Peyer's patch (tissue), 4 donors: Measurements from ENCODE around the gene SMCO2. TPM values are rescaled to one million over a fixed set of nuclear protein-coding genes. Genes with fewer than 3 reads are reported as not detected.

Experiments used
- DNase-seq, 3 donors: peaks; one replicate each; pipeline ENCODE4 v3.0.0-alpha.2; 2017 to 2019
- H3K27ac ChIP-seq, 4 donors: fragments of 200-600 bp; sonication (generic); one replicate each; pipeline ENCODE4 v1.5.1; 2016 to 2019
- H3K27me3 ChIP-seq, 2 donors: fragments of 200-600 bp; sonication (generic); one replicate each; pipeline ENCODE4 v1.5.1; 2019
- H3K36me3 ChIP-seq, 3 donors: fragments of 200-600 bp; sonication (generic); one replicate each; pipeline ENCODE4 v1.5.1; 2016 to 2019
- H3K4me1 ChIP-seq, 4 donors: fragments of 200-600 bp; sonication (generic); one replicate each; pipeline ENCODE4 v1.5.1; 2016 to 2019
- H3K4me3 ChIP-seq, 4 donors: fragments of 200-600 bp; sonication (generic); 1 replicate in 3 of 4; 2 replicates in 1 of 4; pipeline ENCODE4 v1.5.1; 2016 to 2019; ENCODE audit warnings: mild to moderate bottlenecking in 1 of 4
- H3K9me3 ChIP-seq, 4 donors: fragments of 200-600 bp; sonication (generic); one replicate each; pipeline ENCODE4 v1.5.1; 2016 to 2019; ENCODE audit warnings: mild to moderate bottlenecking in 1 of 4
- POLR2A ChIP-seq, 2 donors: fragments of 450-650 bp; IDR thresholded peaks; one replicate each; pipeline ENCODE4 v1.5.1; 2017; ENCODE audit warnings: antibody characterized with exemption in 2 of 2, mild to moderate bottlenecking in 2 of 2, moderate library complexity in 2 of 2
- total RNA-seq, 4 donors: library from RNA; depleted of rRNA; stranded (reverse); fragments of >200 nt; gene quantifications; one replicate each; pipeline ENCODE4 v1.1.0, GENCODE V29; 2016
- TF ChIP-seq, protein P1 (sequence below), 6 experiments: fragments of 450-650 bp in 4 of 6; fragments of 200-600 bp in 2 of 6; sonication (generic) in 1 of 6; IDR thresholded peaks; one replicate each; pipeline ENCODE4 v1.5.1; 2017 to 2019; ENCODE audit warnings: antibody characterized with exemption in 6 of 6, mild to moderate bottlenecking in 3 of 6, moderate library complexity in 1 of 6

SMCO2 gene
- total RNA-seq, 4 donors from 2014 or later = not detected

DNA sequence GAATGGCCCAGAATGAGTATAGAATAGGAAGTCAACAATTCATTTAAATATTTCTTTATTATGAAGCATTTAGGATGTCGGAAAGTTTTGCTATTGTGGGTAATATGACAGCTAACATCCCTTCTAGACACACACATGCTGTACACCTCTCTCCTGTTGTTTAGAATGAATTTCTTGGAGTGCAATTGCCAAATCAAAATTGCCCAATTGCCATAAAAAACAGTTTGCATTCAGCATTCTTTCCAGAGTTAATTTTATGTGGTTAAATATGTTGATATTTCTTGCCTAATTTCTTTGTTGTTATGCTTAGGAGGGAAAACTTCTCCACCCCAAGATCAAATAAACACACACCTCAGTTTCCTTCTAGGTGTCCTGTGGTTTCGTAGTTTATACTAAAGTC is 16.9 kb upstream of the SMCO2 start:
- Histone ChIP-seq H3K27me3 (no peaks in the 10 kb centered on the region), H3K27ac (no peak overlapping the region), H3K9me3 (no peaks in the 10 kb centered on the region), H3K36me3 (no peaks in the 10 kb centered on the region), H3K4me1 (no peaks in the 10 kb centered on the region), H3K4me3 (no peak overlapping the region)
- TF ChIP-seq, protein P1, sequence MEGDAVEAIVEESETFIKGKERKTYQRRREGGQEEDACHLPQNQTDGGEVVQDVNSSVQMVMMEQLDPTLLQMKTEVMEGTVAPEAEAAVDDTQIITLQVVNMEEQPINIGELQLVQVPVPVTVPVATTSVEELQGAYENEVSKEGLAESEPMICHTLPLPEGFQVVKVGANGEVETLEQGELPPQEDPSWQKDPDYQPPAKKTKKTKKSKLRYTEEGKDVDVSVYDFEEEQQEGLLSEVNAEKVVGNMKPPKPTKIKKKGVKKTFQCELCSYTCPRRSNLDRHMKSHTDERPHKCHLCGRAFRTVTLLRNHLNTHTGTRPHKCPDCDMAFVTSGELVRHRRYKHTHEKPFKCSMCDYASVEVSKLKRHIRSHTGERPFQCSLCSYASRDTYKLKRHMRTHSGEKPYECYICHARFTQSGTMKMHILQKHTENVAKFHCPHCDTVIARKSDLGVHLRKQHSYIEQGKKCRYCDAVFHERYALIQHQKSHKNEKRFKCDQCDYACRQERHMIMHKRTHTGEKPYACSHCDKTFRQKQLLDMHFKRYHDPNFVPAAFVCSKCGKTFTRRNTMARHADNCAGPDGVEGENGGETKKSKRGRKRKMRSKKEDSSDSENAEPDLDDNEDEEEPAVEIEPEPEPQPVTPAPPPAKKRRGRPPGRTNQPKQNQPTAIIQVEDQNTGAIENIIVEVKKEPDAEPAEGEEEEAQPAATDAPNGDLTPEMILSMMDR (IDR thresholded peaks at IDR 0.05) = no peak
- no peak for TF ChIP-seq POLR2A (IDR thresholded peaks at IDR 0.05)
- DNase-seq = no peak

DNA sequence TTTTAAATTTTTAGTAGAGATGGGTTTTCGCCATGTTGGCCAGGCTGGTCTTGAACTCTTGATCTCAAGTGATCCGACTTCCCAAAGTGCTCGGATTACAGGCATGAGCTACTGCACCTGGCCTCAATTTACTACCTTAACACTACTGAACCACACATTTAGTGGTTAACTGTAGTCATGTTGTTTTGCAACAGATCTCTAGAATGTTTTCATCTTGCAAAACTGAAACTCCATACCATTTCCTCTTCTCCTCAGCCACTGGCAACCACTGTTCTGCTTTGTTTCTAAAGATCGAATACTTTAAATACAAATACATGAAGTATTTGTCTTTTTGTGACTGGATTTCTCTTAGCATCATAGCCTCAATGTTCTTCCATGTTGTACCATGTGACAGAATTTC is 15.4 kb upstream of the SMCO2 start:
- no peak for TF ChIP-seq POLR2A (IDR thresholded peaks at IDR 0.05)
- TF ChIP-seq, protein P1 (IDR thresholded peaks at IDR 0.05) = no peak
- no peaks in the 10 kb centered on the region for H3K36me3 ChIP-seq
- no peak for DNase-seq
- H3K9me3 ChIP-seq = no peaks in the 10 kb centered on the region
- no peaks in the 10 kb centered on the region for H3K27me3 ChIP-seq
- no peaks in the 10 kb centered on the region for H3K4me1 ChIP-seq
- no peak overlapping the region for H3K4me3 ChIP-seq
- no peak overlapping the region for H3K27ac ChIP-seq

DNA sequence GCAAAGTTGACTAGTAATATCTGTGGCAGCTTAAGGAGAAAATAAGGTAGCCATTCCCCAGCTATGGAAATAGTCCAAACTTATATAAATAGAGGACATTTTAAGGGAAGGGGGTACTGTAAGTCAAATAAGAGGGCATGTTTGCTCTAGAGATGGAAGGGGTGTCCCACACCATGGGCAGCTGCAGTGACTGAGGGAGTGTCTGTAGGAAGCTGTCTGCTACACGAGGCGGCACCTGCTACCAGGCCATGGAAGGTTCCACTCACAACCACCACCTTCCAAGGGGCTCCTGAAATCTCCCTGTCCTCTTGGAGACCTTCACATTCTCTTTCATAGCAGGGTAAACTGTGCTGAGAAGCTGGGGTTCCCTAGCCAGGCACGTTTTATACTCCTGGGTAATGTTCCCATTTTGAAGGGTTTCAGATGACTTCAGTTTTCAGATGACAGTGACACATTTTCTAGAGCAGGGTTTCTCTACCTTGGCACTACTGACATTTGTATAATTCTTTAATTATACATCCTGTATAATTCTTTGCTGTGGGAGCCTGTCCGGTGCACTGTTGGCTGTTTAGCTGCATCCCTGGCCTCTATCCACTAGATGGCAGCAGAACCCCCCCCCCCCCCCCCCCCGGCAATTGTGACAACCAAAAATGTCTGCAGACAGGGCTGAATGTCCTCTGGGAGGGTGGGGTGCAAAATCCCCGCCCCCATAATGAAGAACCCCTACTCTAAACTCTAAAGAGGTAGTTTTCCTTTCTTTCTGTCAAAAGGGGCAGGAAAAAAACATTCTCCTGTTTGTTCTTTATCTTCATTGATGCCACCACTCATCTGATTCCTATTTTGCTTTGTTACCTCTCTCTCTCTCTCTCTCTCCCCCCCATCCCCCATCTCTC is 11.6 kb upstream of the SMCO2 start:
- Histone ChIP-seq H3K27me3 (no peaks in the 10 kb centered on the region), H3K9me3 (no peaks in the 10 kb centered on the region), H3K4me1 (no peaks in the 10 kb centered on the region), H3K36me3 (no peaks in the 10 kb centered on the region), H3K27ac (no peak overlapping the region), H3K4me3 (no peak overlapping the region)
- DNase-seq = no peak
- TF ChIP-seq POLR2A (IDR thresholded peaks at IDR 0.05) = no peak
- TF ChIP-seq, protein P1 (IDR thresholded peaks at IDR 0.05) = peak in 4 of 6 experiments; percentile 30 to 70 (median 34)

DNA sequence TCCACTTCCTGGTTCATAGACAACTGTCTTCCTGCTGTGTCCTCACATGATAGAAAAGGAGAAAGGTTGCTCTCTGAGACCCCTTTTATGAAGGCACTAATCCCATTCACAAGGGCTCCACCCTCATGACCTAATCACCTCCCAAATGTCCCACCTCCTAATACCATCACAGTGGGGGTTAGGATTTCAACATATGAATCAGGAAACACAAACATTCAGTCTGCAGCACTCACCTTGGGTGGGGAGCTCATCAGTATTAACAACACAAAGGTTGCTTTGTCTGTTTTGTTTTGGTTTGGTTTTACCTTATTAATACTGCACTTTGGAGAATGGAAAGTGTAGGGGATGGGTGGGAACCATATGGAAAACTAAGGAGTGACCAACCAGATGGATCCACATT is 10.5 kb upstream of the SMCO2 start:
- TF ChIP-seq, protein P1 (IDR thresholded peaks at IDR 0.05) = no peak
- TF ChIP-seq POLR2A (IDR thresholded peaks at IDR 0.05) = no peak
- DNase-seq = no peak
- Histone ChIP-seq H3K9me3 (no peaks in the 10 kb centered on the region), H3K27ac (no peak overlapping the region), H3K4me1 (no peaks in the 10 kb centered on the region), H3K27me3 (no peaks in the 10 kb centered on the region), H3K36me3 (no peaks in the 10 kb centered on the region), H3K4me3 (no peak overlapping the region)

DNA sequence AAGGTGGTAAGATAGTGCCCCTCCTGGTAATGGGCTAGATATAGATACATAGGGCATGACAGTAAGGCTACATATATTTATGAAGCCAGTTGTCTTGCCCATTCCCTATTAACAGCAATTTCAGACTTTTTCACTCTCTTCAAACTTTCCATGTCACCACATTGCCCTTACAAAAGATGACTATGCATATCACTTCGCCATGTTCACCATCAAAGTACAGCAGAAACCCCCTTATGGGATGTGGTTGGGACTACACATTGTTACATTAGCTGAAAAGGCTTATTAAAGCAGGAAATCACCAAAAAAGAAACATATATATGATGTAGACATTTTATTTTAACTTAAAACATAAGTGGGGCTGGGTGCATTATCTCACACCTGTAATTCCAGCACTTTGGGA is 9.8 kb upstream of the SMCO2 start:
- TF ChIP-seq, protein P1 (IDR thresholded peaks at IDR 0.05) = no peak
- no peak for TF ChIP-seq POLR2A (IDR thresholded peaks at IDR 0.05)
- H3K9me3 ChIP-seq = no peaks in the 10 kb centered on the region
- no peak for DNase-seq
- H3K4me3 ChIP-seq = no peak overlapping the region
- no peaks in the 10 kb centered on the region for H3K27me3 ChIP-seq
- H3K4me1 ChIP-seq = no peaks in the 10 kb centered on the region
- no peak overlapping the region for H3K27ac ChIP-seq
- no peaks in the 10 kb centered on the region for H3K36me3 ChIP-seq
